ENCODE data around the gene ERBB4.
"Not testable (repeated sequence)": the region's sequence is repeated elsewhere in the genome, so short reads cannot be mapped to it uniquely, and the experiment has no call there.

Gene ERBB4

DNA sequence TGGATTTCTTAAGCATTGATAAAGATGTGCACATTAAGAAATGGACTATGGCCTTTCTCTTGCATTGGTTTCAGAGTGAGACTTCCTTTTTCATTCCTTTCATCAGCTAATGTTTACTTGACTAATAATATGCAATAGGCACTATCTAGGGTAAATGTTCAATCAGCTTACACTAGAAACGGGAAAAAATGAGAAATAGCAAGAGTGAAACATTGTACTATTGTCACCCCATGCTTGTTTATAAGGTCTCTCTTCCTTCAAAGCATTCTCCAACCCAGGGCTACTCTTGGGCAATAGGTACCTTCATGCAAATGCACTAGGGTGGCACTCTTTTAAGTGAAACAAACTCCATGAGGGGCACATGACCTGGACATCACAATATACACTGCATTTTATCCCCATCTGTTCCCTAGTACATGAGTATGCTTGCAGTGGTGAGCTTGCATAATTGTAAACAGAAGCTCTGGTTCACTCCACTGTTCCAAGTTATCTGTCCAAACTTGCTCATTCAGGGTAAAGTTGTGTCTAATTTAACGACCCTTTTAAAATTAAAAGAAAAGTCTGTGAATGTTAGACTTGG, 402.3 kb downstream of the ERBB4 start:
- no peak for DNase-seq

DNA sequence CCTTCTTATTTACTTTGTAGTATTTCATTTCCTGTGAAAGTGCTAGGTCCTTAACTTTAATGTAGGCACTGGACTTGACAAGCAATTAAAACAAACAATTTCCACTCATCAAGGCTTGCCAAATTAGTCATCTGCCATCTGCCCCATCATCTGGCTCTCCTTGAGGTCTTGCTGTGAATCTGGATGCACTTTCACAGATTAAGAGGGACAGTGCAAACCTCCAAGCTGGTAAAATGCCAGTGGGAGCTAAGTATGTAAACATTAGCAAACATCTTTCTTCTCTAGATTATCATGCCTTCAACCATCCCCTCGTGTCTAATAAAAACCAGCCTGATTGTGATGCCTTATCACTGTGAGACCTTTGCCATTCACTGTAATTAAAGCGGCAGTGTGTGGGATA, 402.9 kb downstream of the ERBB4 start:
- DNase-seq = no peak

DNA sequence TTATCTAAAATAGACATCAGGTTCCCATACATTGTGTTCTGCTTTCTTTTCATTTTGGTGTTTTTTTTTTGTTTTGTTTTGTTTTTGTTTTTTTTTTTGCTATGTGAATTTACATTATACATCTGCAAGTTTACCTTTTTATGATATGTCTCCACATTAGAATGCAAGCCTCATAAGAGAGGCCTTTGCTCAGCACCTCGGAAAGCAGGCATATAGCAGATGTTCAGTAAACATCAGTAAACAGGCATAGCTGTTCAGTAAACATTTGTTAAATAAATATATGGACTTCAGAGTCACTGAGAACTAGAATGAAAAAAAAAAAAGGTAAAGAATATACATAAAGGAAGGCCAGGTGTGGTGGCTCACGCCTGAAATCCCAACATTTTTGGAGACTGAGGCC, 405.3 kb downstream of the ERBB4 start:
- no peak for DNase-seq

DNA sequence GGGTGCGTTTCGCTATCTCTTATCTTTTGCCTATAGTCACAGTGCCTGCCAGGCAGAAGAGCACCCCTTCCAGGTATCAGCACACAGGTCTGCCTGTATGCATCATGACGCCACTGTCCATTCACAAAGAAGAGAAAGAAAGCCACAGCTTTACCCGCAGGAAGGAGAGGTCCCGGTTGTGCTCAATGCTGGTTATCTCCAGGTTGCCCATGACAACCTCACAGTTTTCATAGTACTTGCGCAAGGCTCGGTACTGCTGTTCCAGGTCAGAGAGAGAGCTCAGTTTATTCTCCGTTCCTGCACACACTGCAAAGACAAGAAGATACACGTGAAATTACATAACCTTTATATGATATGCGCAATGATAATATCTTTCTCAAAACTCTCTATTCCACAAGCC, 414.0 kb downstream of the ERBB4 start:
- no peak for DNase-seq

DNA sequence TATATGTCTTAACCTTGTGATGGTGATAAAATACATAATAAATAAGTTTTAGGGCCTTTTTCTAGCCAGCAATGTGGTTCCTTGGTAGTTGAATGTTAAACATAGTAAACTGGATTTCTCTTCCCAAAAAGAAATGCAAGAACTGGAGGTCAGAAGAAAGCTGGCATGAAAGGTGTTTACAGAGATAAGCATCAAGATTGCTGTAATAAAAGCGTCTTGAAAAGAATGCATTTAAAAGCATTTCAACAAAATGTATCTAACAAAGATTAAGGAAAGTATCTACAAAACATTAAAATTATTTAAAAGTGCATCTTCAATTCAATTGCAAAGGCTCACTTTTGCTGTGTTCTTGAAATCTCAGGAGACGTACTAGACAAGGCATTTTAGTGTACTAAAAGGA, 419.0 kb downstream of the ERBB4 start:
- DNase-seq = no peak

DNA sequence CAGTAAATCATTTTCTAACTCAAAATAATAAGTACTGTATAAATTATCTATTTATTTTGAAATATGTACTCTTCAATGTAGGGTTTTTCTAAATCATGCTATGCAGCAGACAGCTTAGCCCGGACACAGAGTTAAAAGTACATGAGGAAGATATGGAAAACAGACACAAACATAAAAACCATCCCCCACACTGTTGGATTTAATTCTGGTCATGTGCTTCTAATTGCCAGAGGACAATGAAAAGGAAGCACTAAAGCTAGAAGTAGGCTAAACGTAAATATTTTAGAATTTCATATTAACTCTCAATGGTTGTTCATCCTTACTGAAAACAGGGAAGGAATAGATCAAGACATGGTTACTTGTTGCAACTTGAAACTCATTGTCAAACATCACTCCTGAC, 420.7 kb downstream of the ERBB4 start:
- no peak for DNase-seq

DNA sequence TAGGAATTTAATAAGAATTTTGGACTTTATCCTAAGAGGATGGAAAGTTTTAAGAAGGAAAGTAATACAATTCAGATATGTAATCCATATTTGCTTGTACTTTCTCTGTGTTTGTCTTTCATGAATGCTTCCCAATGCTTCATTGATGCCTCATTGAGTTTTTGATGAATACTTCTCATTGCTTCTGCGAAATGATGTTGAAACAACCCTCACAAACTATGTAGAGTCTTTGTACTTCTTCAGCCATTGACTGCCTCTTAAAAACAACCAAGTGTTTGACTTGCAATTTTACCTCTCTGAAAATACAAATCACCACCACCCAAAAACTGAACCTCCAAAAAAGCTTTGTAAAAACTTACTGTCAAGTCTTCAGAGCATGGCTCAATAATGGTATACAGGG, 424.1 kb downstream of the ERBB4 start:
- DNase-seq = no peak

DNA sequence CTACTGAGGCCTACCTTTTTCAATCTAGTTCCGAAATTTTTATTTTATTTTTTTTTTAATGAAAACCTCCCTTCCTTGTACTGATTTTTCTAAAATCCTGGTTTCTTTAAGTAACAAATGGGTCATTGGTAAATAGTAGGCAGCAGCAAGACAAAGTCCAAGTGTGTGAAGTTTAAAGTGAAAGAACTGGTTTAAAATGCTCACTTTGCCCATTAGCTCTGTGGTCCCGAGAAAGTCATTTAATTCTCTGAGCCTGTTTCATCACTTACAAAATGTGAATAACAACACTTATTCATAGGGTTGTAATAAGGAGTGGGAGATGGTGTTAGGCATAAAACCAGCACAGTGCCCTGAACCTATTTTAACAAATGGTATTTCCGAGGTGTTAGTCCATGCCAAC, 426.2 kb downstream of the ERBB4 start:
- DNase-seq = no peak

DNA sequence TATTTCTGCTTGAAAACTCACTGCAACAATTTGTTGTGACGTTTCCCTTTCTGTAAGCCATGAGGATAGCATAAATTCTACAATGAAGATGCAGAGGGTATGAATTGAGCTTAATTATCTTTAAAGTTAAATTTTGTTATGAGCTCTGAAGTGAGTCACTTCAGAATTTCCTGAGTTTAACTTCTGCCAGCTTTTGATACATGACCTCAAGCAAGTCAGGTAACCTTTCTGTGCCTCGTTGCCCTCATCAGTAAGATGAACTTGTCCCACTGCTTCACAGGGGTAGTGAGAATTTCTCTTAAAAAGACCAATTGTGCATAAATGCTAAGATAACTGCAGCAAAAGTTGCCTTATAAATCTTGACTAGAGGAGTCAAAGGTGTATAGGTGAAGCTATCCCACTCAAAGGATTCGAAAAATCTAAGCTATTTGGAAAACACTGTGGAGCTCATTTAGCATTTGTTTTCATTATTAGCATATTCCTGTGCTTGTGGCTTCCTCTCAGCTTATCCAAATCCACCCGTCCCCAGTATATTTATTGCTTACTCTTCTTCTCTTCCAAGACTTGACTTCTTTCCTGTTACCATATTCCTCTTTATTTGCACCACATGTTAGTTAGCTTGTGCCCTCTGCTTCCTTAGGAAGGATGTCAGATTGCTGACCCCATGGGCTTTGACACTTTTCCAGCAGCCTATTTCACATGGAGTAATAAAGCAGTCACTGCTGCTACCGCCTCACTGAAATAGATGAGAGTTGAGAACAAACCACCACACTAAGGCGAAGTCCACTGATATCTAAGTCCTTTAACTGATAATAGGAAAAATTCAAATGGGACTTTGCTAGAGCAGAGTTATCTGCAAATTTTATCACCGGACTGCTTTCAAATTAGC, 428.6 kb downstream of the ERBB4 start:
- DNase-seq = no peak

DNA sequence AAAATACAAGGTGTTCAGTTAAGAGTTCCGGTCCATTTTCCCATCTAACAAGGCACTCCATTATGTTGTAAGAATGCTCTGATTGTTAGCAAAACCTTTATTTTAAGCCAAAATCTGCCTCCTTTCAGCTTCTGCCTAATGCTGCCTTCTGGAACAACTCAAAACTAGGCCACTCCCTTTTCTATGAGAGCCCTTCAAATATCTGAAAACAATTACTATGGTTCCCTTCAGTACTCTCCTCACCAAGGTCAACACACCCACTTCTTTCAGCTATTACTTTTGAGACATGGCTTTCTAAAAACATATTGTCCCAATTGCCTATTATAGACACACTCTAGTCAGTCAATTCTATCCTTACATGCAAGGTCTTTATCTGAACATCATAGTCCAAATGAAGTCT, 429.4 kb downstream of the ERBB4 start:
- DNase-seq = no peak

DNA sequence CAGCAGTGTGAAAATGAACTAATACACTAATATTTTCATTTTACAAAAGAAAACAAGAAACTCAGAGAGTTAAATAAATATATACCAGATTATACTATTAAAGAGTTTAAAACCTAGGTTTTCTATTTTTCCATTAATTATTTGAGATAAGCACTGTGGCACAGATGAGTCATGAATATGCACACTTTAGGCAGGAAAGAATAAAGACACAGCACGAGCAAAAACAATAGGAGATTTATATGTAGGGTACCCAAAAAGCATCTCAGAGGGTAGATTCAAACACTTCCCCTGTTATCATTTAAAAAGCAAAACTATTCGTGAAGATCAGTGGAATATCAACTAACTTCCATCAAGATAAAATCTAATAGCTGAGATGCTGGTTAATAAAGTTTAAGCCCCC, 430.6 kb downstream of the ERBB4 start:
- no peak for DNase-seq

DNA sequence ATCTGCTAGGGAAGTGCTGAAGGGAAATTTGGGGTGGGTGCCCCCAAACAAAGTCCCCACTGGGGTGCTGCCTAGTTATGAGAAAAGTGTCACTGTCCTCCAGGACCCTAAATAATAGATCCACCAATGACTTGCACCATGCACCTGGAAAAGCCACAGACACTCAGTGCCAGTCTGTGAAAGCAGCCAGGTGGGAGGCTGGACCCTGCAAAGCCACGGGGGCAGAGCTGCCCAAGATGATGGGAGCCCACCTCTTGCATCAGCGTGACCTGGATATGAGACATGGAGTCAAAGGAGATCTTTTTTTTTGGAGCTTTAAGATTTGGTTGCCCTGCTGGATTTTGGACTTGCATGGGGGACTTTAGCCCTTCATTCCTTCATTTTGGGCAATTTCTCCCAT, 431.6 kb downstream of the ERBB4 start:
- DNase-seq = no peak

DNA sequence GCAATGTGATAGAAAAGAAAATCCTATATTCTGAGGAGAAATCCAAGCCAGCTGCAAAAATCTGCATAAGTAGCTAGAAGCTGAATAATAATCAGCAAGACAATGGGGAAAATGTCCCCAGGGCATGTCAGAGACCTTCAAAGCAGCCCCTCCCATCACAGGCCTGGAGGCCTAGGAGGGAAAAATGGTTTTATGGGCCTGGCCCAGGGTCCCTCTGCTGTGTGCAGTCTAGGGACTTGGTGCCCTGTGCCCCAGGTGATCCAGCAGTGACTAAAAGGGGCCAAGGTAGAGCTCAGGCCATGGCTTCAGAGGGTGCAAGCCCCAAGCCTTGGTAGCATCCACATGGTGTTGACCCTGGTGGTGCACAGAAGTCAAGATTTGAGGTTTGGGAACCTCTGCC, 432.1 kb downstream of the ERBB4 start:
- not testable (repeated sequence) for DNase-seq

DNA sequence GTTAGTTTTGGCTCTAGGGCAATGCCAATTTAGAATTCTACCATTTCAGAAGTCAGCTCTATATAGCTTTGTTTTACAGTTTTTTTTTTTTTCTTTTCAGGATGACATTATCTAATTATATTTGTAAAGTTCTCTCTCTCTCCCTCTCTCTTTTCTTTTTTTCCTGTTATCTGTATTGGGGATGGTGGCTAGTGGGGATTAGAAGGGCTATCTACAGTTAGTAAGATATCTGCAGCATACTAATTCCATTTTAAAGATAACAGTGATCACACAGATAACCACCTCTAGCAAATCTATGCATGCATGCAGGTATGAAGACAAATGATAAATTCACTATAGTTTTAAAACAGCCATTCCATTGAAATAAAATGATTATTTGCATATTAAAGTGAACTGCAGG, 438.9 kb downstream of the ERBB4 start:
- no peak for DNase-seq

DNA sequence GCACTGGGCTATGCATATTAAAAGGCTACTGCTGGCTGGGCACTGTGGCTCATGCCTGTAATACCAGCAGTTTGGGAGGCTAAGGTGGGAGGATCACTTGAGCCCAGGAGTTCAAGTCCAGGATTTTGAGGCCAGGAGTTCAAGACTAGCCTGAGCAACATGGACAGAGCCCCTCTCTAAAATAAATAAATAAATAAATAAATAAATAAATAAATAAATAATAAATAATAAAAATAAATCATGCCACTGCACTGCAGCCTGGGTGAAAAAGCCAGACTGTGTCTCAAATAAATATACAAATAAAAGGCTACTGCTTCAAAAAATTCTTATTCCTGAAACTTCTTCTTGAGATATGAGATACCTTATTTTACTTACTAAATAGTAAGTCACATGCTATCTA, 439.6 kb downstream of the ERBB4 start:
- DNase-seq = no peak

DNA sequence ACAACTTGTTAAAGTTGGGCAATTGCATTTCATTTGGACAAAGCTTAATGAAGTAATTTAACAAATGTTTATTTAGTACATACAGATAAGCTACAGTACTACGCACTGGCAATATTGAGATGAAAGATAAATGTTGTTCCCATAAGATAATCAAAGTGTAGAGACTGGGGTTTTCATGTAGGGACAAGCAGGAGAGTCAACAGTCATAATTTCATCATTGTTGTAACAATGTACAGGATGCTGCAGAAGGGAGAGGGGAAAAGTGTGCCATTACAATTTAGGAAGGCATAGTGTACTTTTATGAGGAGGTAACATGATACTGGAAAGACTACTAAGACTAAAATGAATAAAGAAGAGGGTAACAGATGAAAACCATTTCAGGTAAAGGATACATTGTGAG, 441.6 kb downstream of the ERBB4 start:
- DNase-seq = no peak

DNA sequence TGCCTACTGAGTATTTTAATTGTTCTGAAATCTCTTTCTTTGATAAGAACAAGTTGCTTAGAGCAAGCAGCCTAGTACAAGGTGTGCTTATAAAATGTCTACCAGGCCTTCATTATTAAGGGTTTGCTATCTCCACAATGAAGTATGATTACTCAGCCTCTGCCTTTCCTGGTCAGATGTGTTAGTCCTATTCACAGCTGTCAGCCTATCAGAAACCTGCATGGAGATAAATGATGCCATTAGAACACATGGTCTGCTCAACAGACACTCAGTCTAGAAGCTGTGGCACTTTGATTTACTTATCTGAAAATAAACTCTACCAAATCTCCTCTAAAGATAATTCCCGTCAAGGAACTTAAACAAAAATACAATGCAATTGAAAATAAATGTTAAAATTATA, 448.7 kb downstream of the ERBB4 start:
- no peak for DNase-seq

DNA sequence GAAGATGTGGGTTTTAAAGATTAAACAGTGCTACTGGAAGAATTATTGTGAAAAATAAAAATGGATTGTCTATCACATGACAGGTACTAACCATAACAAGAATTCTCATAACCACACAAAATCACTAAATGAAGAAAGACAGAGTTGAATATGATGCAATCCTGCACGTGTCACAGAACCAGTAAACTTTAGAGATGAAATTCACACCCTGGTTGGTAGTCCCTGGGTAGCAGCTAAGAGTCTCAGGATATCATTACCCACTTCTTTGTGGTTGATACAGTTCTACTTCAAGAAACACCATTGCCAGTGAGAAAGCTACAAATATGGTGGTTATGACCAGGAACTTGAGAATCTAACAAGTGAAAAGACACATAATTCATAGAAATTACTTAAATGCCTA, 450.2 kb downstream of the ERBB4 start:
- no peak for DNase-seq

DNA sequence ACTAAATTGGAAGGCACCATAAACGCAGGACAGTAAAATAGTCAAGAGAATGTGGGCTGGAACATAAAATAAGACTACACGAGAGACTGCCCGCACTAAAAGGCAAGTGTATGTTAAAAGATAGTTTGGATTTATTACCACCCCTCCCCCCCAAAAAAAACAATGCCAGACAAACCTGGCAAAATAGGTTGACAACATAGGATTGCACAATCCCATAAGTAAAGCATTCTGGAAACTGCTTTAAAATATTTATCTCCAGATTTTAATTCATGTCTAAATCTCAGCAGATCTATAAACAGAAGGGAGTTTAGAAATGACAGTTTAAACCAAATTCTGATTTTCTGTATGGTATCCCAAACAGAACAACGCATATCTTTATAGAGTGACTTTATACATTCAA, 455.1 kb downstream of the ERBB4 start:
- DNase-seq = no peak

DNA sequence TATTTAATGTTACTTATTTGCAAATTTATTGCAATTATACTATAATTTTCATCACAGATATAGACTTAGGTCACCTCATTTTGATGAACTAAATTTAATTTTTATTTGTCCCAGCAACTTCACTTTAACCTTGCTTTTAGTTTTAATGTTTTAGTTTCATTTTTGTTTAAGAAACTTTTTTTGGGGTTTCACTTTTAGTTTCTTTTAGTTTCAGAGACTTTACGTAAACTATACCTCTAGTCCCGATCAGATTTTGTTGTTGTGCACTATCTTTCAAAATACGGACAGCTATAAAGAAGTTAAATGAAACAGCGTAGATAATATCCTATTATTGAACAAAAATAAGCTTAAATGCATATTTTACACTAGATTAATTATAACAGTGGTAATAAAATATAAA, 460.5 kb downstream of the ERBB4 start:
- DNase-seq = no peak

DNA sequence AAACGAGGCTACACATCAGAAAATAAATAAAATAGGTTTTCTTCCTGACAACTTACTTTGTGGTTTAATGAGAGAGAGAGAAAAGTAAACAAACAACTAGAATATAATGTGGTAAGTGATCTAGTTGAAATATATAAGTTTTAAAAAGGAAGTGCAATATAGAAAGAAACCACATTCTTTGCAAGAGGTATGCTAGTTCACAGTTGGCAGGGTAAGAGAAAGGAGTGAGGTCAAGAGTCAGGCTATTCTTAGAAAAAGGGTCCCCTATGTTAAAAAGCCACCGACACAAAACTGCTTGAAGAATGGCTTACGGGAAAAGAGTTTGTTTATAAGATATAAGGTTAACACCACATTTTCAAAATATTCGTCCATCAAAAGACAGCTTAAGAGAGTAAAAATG, 462.1 kb downstream of the ERBB4 start:
- no peak for DNase-seq

DNA sequence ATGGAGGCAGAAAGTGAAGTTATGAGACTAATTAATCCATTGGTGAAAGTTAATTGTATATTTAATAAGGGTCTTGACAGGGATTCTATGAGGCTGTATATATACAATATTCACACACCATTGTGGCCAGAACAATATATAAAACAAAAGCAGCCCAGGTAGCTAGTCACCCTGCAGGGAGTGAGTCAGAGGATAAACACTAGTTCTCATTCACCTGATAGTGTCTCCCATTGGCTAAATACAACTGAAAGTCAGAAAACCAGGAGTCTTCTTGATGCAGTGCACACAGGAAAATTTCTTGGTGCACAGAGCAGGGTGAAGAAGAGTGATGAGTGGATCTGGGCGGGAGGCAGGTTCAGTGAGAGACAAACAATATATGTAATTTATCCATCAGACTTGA, 465.2 kb downstream of the ERBB4 start:
- DNase-seq = no peak

DNA sequence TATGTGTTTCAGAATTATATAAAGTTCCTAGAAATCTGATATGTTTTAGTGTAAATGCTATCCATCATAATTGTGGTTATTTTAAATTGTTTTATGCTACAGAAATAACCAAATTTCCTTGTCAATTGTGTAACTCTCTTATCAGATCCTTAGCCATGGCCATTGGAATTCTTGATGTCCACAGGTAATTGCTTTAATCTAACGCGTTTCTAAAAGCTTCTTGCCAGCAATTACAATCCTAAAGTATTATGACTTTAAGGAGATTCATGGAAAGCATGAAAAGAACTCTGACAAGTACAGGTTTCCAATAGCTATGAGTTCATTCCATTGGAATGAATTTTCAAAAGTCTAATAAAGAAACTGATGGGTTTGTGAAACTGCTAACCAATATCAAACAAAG, 472.1 kb downstream of the ERBB4 start:
- no peak for DNase-seq

DNA sequence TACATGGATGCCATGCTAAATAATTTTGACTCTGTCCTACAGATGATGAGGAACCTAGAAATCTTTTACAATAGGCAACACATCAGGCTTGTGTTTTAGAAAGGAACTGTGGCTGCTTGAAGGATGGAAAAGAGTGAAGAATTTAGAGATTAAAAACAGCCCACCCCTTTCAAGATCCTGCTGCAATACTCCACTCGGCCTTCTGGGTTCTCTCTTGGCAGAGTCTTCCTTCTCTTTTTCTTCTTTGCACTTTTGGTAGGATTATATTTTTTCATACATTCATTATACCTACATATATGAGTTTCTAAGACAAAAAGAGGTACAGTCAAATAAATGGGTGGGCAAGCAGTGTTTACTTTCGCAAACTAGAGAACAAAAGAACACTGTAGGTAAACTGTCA, 474.3 kb downstream of the ERBB4 start:
- no peak for DNase-seq
